Lower leg skin (tissue), 3 donors: ENCODE results near the gene FANCI.

Experiments used
- POLR2A ChIP-seq, 2 donors: fragments of 450-650 bp; IDR thresholded peaks; one replicate each; pipeline ENCODE4 v1.6.1; 2016 to 2017; ENCODE audit warnings: antibody characterized with exemption in 2 of 2, mild to moderate bottlenecking in 1 of 2, moderate library complexity in 1 of 2
- TF ChIP-seq, protein P1 (sequence below), 3 donors: fragments of 450-650 bp; IDR thresholded peaks; one replicate each; pipeline ENCODE4 v1.5.1; 2016; ENCODE audit warnings: antibody characterized with exemption in 3 of 3, mild to moderate bottlenecking in 3 of 3, moderate library complexity in 2 of 3

DNA sequence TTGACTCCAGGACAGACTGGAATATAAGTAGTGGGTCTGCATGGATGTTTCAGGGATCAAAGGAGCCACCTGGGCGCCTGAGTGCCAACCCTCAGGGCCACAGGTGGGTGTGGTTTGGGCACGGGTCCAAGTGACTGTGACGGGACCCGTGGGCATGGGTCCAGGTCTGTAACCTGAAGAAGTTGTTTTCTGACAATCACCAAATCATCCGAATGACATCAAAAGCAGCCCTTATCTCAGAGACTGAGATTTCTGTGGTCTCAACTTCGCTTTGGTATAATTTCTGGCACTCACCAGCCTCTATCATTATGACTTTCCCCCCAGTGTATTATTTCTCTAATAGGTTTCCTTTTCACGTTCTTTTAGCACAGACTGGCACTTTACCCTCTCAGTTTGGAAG, 46.8 kb upstream of the FANCI start:
- TF ChIP-seq, protein P1, sequence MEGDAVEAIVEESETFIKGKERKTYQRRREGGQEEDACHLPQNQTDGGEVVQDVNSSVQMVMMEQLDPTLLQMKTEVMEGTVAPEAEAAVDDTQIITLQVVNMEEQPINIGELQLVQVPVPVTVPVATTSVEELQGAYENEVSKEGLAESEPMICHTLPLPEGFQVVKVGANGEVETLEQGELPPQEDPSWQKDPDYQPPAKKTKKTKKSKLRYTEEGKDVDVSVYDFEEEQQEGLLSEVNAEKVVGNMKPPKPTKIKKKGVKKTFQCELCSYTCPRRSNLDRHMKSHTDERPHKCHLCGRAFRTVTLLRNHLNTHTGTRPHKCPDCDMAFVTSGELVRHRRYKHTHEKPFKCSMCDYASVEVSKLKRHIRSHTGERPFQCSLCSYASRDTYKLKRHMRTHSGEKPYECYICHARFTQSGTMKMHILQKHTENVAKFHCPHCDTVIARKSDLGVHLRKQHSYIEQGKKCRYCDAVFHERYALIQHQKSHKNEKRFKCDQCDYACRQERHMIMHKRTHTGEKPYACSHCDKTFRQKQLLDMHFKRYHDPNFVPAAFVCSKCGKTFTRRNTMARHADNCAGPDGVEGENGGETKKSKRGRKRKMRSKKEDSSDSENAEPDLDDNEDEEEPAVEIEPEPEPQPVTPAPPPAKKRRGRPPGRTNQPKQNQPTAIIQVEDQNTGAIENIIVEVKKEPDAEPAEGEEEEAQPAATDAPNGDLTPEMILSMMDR (IDR thresholded peaks at IDR 0.05) = no peak
- TF ChIP-seq POLR2A (IDR thresholded peaks at IDR 0.05) = no peak
